GM12878 (cell line): Measurements from ENCODE around the gene RAD51B. TPM values are rescaled to one million over a fixed set of nuclear protein-coding genes. Genes with fewer than 3 reads are reported as not detected.

ENCODE experiments used
- ATAC-seq: fragments of 200-7000 bp; cut with Tn5 transposase; 3 replicates; pipeline ENCODE4 v1.9.1; 2020; ENCODE audit warnings: mild to moderate bottlenecking, moderate library complexity
- BruUV-seq: library from RNA; stranded (reverse); fragments of 400-500 nt; replicated peaks from 2 replicates; lab custom pipeline; 2021; lab: Mats Ljungman, UMichigan
- CTCF ChIA-PET: fragments of 300-600 bp; sonication (Branson Sonifier 250); formaldehyde crosslinking; extraction: SDS; loops from one replicate; lab custom pipeline; 2021; ENCODE audit warnings: inconsistent platforms; lab: Yijun Ruan, JAX
- POLR2A ChIA-PET: fragments of 350-600 bp; formaldehyde crosslinking; extraction: SDS; loops from one replicate; lab custom pipeline; 2021; ENCODE audit warnings: inconsistent platforms; lab: Charles Lee
- RAD21 ChIA-PET: fragments of 300-600 bp; sonication (Branson Sonifier 250); formaldehyde crosslinking; loops from one replicate; lab custom pipeline; 2023; ENCODE audit warnings: antibody characterized with exemption; ENCODE audit not compliant: unreplicated experiment; lab: Charles Lee
- SMC1A ChIA-PET: fragments of 300-600 bp; sonication (Branson Sonifier 250); formaldehyde crosslinking; loops from one replicate; lab custom pipeline; 2023; ENCODE audit not compliant: unreplicated experiment, uncharacterized antibody; lab: Charles Lee
- DNase-seq: peaks from one replicate; pipeline ENCODE4 v3.0.0-alpha.2; 2011; ENCODE audit warnings: low read depth, low spot score
- FAIRE-seq: peaks from 3 replicates; lab custom pipeline; 2011; peaks lifted over from hg19 to GRCh38; lab: Jason Lieb, UNC
- H2AFZ ChIP-seq: 2 replicates; pipeline ENCODE4 v1.6.0; 2011; ENCODE audit warnings: low read depth, low read length, control low read depth; ENCODE audit not compliant: control insufficient read depth
- H3K27ac ChIP-seq: 2 replicates; pipeline ENCODE4 v1.5.1; 2011; ENCODE audit warnings: control low read depth; ENCODE audit not compliant: control insufficient read depth, insufficient read depth
- H3K27me3 ChIP-seq, 2 experiments: replicated peaks in 1 of 2; 2 replicates each; pipeline versions ENCODE4 v1.6.0 to v1.6.1; 2011; ENCODE audit warnings: low read length in 1 of 2; ENCODE audit not compliant: control insufficient read depth in 2 of 2, insufficient read depth in 2 of 2
- H3K36me3 ChIP-seq, 2 experiments: 2 replicates each; pipeline ENCODE4 v1.5.1; 2011; ENCODE audit warnings: low read length in 1 of 2; ENCODE audit not compliant: control insufficient read depth in 2 of 2, insufficient read depth in 2 of 2
- H3K4me1 ChIP-seq: 2 replicates; pipeline ENCODE4 v1.6.1; 2011; ENCODE audit warnings: mild to moderate bottlenecking, low read length, moderate library complexity, mixed read lengths; ENCODE audit not compliant: control insufficient read depth, insufficient read depth
- H3K4me2 ChIP-seq: 2 replicates; pipeline ENCODE4 v1.6.0; 2011; ENCODE audit warnings: control low read depth; ENCODE audit not compliant: control insufficient read depth, insufficient read depth
- H3K4me3 ChIP-seq: fragments of 200-600 bp; sonication (generic); 2 replicates; pipeline ENCODE4 v1.5.1; 2016
- H3K79me2 ChIP-seq: 2 replicates; pipeline ENCODE4 v1.6.0; 2011; ENCODE audit warnings: low read length; ENCODE audit not compliant: control insufficient read depth, insufficient read depth
- H3K9ac ChIP-seq: 2 replicates; pipeline ENCODE4 v1.8.0; 2011; ENCODE audit warnings: low read length, control low read depth, mixed read lengths; ENCODE audit not compliant: control insufficient read depth, insufficient read depth
- H3K9me3 ChIP-seq: replicated peaks from 3 replicates; pipeline ENCODE4 v1.5.1; 2011; ENCODE audit warnings: mild to moderate bottlenecking, low read length; ENCODE audit not compliant: control insufficient read depth, insufficient read depth
- H4K20me1 ChIP-seq: 2 replicates; pipeline ENCODE4 v1.6.0; 2011; ENCODE audit not compliant: control insufficient read depth, insufficient read depth
- CUX1 ChIP-seq: IDR thresholded peaks from 2 replicates; pipeline ENCODE4 v1.6.1; 2012; ENCODE audit warnings: improper control_type of control experiment, low read depth, low read length; ENCODE audit not compliant: insufficient replicate concordance
- E4F1 ChIP-seq: fragments of 450-650 bp; IDR thresholded peaks from 2 replicates; pipeline ENCODE4 v1.6.1; 2018; ENCODE audit warnings: borderline replicate concordance, mild to moderate bottlenecking; ENCODE audit not compliant: partially characterized antibody
- MAX ChIP-seq: IDR thresholded peaks from 2 replicates; pipeline ENCODE4 v1.6.1; 2012; ENCODE audit warnings: low read depth, low read length, improper control_type of control experiment
- NR2F1 ChIP-seq: fragments of 450-650 bp; conservative IDR thresholded peaks from 2 replicates; pipeline ENCODE4 v1.6.1; 2017; ENCODE audit warnings: mild to moderate bottlenecking
- PBX3 ChIP-seq: IDR thresholded peaks from 2 replicates; pipeline ENCODE4 v1.6.1; 2011; ENCODE audit warnings: mild to moderate bottlenecking, low read depth, low read length, moderate library complexity; ENCODE audit not compliant: insufficient replicate concordance
- RAD51 ChIP-seq: fragments of 450-650 bp; IDR thresholded peaks from 2 replicates; pipeline ENCODE4 v1.6.1; 2016; ENCODE audit warnings: moderate library complexity, mild to moderate bottlenecking, inconsistent platforms
- SMAD1 ChIP-seq: fragments of 450-650 bp; IDR thresholded peaks from 2 replicates; pipeline ENCODE4 v1.6.1; 2018; ENCODE audit warnings: mild to moderate bottlenecking, low read depth; ENCODE audit not compliant: partially characterized antibody
- SUPT20H ChIP-seq: IDR thresholded peaks from 2 replicates; pipeline ENCODE4 v1.6.1; 2011; ENCODE audit warnings: low read depth, mild to moderate bottlenecking, low read length, moderate library complexity, borderline replicate concordance; ENCODE audit not compliant: control insufficient read depth
- TCF12 ChIP-seq: IDR thresholded peaks from 2 replicates; pipeline ENCODE4 v1.6.1; 2011; ENCODE audit warnings: low read depth, mild to moderate bottlenecking, low read length
- ZBTB40 ChIP-seq: fragments of 450-650 bp; IDR thresholded peaks from 2 replicates; pipeline ENCODE4 v1.6.1; 2016; ENCODE audit warnings: mild to moderate bottlenecking, moderate library complexity, borderline replicate concordance
- WGBS: methylation state at CpG from one replicate; pipeline ENCODE4 v1.1.6; 2016; ENCODE audit warnings: low lambda C conversion rate; ENCODE audit not compliant: insufficient replicate concordance, insufficient coverage; ENCODE audit errors: missing lambda C conversion rate; 5-methylcytosine and 5-hydroxymethylcytosine counted together
- in situ Hi-C: fragments of 300-500 bp; cut with MboI; formaldehyde crosslinking; loops from 9 replicates; pipeline ENCODE4 v1.14.3; 2018; ENCODE audit warnings: mixed read lengths
- intact Hi-C: fragments of 100-400 bp; cut with micrococcal nuclease; formaldehyde crosslinking; loops from one replicate; pipeline ENCODE4 v1.14.2; 2022; ENCODE audit not compliant: unreplicated experiment
- polyA plus RNA-seq, 11 experiments: library from polyadenylated mRNA; depleted of rRNA in 4 of 11; unstranded in 6 of 11; stranded (reverse) in 5 of 11; fragments of >200 nt; fragmentation: Nextera tagmentation in 4 of 11; fragmentation: Illumina TruSeq in 1 of 11; extraction: Ambion mirVana in 4 of 11; extraction: Trizol in 1 of 11; gene quantifications; 1 replicate in 1 of 11; 2 replicates in 10 of 11; pipeline versions ENCODE4 v1.2.1 to v1.2.3, GENCODE V29; 2011 to 2016; ENCODE audit warnings: inconsistent platforms in 2 of 11, missing spikeins in 2 of 11, low read depth in 1 of 11
- total RNA-seq, 4 experiments: library from RNA; depleted of rRNA in 3 of 4; stranded (reverse); fragments of >200 nt in 3 of 4; fragmentation: Illumina TruSeq in 1 of 4; extraction: Trizol in 1 of 4; gene quantifications; 2 replicates each; pipeline versions ENCODE4 v1.2.1 to v1.2.3, GENCODE V29; 2013 to 2021

RAD51B gene
- total and polyA plus RNA-seq, 10 of the 15 experiments (the other 5 are each of a cell fraction or from before 2014, with no cell fraction given), result 9.8 to 26.8 (median 21.3) TPM

GRCh38 chr14:68758301-68758700, 938.7 kb downstream of the RAD51B start:
- H3K79me2 ChIP-seq, result no peaks in the 10 kb centered on the region
- BruUV-seq, result no TSS peak
- H4K20me1 ChIP-seq, result no peaks in the 10 kb centered on the region
- ChIA-PET POLR2A (no interaction called here), CTCF (no interaction called here), SMC1A (interaction anchor here (1.3 to 1.4 kb wide), 2 partner anchors 8 to 350 kb away, joined by 3 to 4 read pairs; no protein-coding TSS in a partner anchor), RAD21 (no interaction called here)
- H3K27ac ChIP-seq, result no peak overlapping the region
- no peaks in the 10 kb centered on the region for H3K9me3 ChIP-seq
- in situ Hi-C loops (no loop called here), intact Hi-C loops (no loop called here)
- H3K9ac ChIP-seq, result no peak overlapping the region
- DNase-seq (no peak), ATAC-seq (no peak), FAIRE-seq (no peak)
- H3K36me3 ChIP-seq, result no peaks in the 10 kb centered on the region
- H3K4me3 ChIP-seq, result no peak overlapping the region
- no peak overlapping the region for H2AFZ ChIP-seq
- H3K4me1 ChIP-seq, result no peaks in the 10 kb centered on the region
- H3K4me2 ChIP-seq, result no peak overlapping the region
- WGBS, result 63% methylated on average over 3 of the region's 3 CpGs
- no peaks in the 10 kb centered on the region for H3K27me3 ChIP-seq
- TF ChIP-seq TCF12 (no peak), SMAD1 (no peak), MAX (no peak), ZBTB40 (no peak), PBX3 (no peak), E4F1 (no peak), RAD51 (no peak), SUPT20H (no peak), NR2F1 (no peak), CUX1 (no peak)
